HG03095 (cell line): ENCODE results near the gene EFNB2.

ENCODE experiments used
- ATAC-seq: cut with Tn5 transposase; IDR thresholded peaks from one replicate; pipeline ENCODE4 v1.9.1; 2021; ENCODE audit warnings: moderate library complexity; ENCODE audit not compliant: unreplicated experiment

Gene EFNB2

DNA sequence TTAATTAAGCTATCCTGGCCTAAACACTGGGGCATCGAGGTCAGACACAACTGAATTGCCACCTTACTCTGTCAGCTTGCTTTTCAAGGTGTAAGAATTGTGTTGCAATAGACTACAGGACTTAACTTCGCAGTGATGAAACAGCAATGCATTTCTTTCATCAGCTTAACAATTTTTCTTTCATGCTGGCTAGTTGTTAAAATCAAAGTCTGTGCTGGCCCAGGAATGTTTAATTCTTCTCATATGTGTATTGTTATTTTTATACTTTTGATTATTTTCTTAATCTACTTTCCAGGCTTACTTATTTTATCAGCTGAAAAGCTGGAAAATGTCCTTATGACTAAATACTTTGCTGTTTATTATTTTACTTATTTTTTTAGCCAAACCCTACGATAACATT is 79.7 kb downstream of the EFNB2 start:
- ATAC-seq: no peak

DNA sequence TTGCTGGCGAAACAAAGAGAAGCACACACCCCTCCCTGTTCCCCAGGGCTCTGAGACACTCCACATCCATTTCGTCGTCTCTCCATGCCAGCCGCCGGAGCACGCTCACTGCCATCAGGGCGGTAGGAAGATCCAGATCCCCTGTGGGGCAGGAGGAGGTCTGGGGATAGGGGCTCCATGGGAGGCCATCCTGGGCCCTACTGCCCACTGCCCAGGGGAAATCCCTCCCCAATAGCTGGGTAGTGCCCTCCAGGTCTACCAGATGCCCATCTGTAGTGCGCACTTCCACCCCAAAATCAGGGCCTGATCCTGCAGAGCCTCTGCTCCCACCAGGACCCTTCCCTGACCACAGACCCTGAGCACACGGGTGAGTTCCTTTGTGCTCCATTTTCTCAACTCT is 80.3 kb downstream of the EFNB2 start:
- no peak for ATAC-seq

DNA sequence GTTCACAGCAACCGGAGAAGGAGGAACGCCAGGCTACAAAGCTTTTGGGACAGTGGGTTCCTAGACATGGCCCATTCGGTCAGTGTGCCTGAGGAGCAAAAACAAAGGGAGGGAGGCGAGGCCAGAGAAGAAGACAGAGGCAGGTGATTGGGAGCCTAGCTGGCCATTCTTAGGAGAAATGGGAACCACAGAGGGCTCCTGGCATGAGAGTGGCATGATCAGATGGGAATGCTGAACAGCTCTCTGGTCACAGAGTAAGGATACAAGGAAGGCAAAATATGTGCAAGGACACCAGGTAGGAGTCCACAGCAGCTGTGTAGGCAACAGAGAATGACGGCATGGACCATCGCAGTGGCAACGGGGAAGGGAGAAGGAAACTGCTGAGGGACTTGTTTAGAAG is 82.4 kb downstream of the EFNB2 start:
- no peak for ATAC-seq

DNA sequence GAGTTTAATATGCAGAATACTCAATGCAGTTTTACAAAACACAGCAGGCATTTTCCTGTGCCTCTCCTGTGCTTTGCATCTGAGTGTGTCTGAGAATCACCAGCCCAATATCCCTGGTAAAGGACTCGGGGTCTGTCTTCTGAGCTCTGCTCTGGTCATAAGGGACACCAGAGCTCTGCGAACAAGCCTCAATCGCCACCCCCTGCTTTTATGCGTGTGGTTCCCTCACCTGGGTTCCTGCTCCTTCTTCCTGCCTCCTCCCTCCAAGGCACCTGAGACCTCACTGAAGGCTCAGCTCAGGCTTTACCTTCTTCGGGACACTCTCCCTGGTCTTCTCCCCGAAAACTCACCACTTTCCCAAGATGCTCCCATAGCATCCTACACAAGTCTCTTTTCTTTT is 84.5 kb downstream of the EFNB2 start:
- no peak for ATAC-seq

DNA sequence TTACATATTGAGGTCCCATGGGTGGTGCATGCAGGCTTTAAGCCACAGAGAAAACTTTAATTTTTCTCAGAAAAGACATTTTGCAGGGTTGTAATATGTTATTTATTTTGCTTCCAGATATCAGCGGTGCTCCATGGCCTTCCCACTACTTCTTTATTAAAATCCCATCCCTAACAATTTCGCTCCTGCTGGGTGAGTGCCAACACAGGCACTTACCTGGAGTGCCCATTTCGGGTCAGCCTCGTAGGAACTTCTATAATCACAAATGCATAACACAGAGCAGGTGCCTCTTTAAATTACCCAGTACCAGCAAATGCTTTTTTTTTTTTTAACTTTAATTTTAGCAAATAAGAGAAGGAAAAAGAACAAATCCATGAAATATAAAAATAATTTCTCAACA is 86.4 kb downstream of the EFNB2 start:
- ATAC-seq: no peak

DNA sequence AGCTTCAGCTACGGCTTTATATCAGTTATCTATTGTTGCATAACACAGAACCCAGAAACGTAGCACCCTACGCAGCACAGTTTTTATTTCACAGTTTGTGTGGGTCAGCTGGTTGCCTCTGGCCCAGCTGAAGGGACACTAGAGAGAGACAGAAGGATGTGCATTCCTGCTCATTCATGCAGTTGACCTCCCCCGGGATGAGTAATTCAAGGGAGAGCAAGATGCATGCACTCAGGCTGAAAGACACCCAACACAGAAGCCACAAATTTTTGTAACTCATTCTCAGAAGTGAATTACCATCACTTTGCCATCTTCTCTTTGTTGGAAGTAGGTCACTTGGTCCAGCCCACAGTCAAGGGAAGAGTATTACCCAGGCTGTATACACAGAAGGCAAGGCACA is 89.5 kb downstream of the EFNB2 start:
- ATAC-seq: no peak

DNA sequence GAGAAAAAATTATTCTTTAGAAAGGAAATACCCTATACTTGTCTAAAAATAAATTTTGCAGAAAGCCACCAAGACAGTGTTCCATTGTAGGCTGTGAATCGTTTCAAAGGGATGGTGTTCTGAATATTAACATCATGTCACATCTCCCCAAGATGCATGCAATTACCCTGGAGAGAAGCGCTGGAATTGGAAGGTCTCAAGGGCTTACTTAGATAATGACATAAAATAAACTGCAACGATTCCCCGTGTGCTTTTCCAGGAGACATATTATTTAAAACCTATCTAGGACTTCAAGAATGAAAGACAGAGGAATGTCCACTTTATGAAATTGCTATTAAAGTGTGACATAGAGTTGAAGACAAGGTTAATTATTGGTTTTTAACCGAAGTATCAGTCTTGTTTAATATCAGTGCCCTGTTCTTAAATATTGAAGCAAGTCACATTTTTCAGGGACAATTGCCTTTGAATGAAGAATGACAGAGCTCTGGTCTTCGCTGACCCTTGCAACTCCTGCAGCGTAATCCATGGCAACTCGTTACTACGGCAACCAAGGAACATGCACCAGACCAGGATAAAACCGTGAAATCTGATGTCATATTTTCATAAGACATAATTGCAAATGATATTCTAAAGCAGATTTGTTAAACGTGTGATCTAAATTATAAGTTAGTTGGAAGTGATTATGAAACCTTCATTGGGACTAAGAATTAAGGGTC is 91.7 kb downstream of the EFNB2 start:
- ATAC-seq: no peak

DNA sequence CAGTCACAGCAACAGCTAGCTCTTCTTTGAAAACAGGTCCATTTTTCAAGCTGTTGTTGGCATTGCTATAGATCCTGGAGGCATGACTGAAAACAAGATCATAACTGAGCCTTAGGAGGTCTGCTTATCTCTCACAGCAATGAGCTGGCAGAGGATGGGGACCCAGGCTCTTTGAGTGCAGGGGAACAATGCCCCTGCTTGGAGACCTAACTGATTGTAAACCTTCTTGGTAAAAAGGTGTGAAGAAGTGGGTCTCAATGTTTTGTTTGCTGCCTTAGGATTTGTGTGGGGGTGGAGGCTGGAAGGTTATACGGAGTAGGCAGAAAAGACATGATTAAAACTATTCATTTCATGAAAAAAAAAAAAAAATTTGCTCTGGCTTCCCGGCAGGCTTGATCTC is 94.6 kb downstream of the EFNB2 start:
- no peak for ATAC-seq
